Neural cell (in vitro differentiated cells): ENCODE data around the gene PDS5B.

Source experiments
- EZH2 ChIP-seq: fragments of 200-600, 300-800 bp; shearing (Covaris generic), sonication (generic); IDR thresholded peaks from 2 replicates; pipeline ENCODE4 v1.6.1; 2014; ENCODE audit warnings: antibody characterized with exemption, low read length, borderline replicate concordance, mild to moderate bottlenecking; ENCODE audit not compliant: insufficient read depth, poor library complexity, severe bottlenecking
- POLR2AphosphoS5 ChIP-seq: IDR thresholded peaks from 2 replicates; pipeline ENCODE4 v1.6.1; 2012
- RAD21 ChIP-seq: fragments of 450-650 bp; conservative IDR thresholded peaks from 2 replicates; pipeline ENCODE4 v1.6.1; 2014; ENCODE audit warnings: antibody characterized with exemption, mild to moderate bottlenecking, moderate library complexity
- TAF1 ChIP-seq: IDR thresholded peaks from 2 replicates; pipeline ENCODE4 v1.6.1; 2012; ENCODE audit warnings: low read depth
- TF ChIP-seq, protein P1 (sequence below): IDR thresholded peaks from 2 replicates; pipeline ENCODE4 v1.6.1; 2012; ENCODE audit warnings: borderline replicate concordance
- TF ChIP-seq, protein P2 (sequence below): fragments of 450-650 bp; IDR thresholded peaks from 2 replicates; pipeline ENCODE4 v1.5.1; 2014; ENCODE audit warnings: antibody characterized with exemption, mild to moderate bottlenecking, moderate library complexity; ENCODE audit not compliant: poor library complexity, severe bottlenecking

DNA sequence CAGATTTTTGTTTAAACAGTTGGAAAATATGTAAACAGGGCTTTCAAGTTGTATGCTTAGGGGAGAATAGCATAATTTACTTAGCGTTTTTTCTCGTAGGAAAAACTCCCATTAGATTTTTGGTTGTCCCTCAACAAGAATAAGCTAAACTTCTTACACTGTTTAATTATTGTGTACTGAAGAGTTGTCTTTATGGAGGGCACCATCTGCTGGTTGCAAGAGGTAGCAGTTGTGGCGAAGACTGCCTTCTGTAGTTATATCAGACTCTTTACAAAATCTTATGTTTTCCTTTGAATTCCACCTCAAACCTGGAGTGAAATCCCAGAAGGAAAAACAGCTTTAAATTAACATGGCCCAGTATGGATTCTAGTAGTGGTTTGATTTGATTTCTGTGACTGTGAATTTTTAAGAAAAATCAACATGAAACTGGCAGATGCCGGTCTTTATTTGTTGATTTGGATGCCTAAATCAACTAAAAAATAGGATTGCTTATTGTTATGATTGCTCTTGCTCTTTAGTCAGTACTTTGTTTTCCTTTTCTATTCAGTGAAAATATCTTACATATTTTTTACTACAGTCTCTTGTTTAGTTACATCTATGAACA, 53.4 kb downstream of the PDS5B start:
- TF ChIP-seq, protein P1, sequence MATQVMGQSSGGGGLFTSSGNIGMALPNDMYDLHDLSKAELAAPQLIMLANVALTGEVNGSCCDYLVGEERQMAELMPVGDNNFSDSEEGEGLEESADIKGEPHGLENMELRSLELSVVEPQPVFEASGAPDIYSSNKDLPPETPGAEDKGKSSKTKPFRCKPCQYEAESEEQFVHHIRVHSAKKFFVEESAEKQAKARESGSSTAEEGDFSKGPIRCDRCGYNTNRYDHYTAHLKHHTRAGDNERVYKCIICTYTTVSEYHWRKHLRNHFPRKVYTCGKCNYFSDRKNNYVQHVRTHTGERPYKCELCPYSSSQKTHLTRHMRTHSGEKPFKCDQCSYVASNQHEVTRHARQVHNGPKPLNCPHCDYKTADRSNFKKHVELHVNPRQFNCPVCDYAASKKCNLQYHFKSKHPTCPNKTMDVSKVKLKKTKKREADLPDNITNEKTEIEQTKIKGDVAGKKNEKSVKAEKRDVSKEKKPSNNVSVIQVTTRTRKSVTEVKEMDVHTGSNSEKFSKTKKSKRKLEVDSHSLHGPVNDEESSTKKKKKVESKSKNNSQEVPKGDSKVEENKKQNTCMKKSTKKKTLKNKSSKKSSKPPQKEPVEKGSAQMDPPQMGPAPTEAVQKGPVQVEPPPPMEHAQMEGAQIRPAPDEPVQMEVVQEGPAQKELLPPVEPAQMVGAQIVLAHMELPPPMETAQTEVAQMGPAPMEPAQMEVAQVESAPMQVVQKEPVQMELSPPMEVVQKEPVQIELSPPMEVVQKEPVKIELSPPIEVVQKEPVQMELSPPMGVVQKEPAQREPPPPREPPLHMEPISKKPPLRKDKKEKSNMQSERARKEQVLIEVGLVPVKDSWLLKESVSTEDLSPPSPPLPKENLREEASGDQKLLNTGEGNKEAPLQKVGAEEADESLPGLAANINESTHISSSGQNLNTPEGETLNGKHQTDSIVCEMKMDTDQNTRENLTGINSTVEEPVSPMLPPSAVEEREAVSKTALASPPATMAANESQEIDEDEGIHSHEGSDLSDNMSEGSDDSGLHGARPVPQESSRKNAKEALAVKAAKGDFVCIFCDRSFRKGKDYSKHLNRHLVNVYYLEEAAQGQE, result no peak
- TF ChIP-seq, protein P2, sequence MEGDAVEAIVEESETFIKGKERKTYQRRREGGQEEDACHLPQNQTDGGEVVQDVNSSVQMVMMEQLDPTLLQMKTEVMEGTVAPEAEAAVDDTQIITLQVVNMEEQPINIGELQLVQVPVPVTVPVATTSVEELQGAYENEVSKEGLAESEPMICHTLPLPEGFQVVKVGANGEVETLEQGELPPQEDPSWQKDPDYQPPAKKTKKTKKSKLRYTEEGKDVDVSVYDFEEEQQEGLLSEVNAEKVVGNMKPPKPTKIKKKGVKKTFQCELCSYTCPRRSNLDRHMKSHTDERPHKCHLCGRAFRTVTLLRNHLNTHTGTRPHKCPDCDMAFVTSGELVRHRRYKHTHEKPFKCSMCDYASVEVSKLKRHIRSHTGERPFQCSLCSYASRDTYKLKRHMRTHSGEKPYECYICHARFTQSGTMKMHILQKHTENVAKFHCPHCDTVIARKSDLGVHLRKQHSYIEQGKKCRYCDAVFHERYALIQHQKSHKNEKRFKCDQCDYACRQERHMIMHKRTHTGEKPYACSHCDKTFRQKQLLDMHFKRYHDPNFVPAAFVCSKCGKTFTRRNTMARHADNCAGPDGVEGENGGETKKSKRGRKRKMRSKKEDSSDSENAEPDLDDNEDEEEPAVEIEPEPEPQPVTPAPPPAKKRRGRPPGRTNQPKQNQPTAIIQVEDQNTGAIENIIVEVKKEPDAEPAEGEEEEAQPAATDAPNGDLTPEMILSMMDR, result peak; percentile 61
- TF ChIP-seq POLR2AphosphoS5 (no peak), RAD21 (peak; percentile 49), TAF1 (no peak), EZH2 (no peak)
